ENCODE results near the gene SRXN1. TPM values are rescaled to one million over a fixed set of nuclear protein-coding genes. Genes with fewer than 3 reads are reported as not detected.
"Not testable (repeated sequence)": the region's sequence is repeated elsewhere in the genome, so short reads cannot be mapped to it uniquely, and the experiment has no call there.

Gene SRXN1
- total RNA-seq, 1 donor, result 65.1 TPM

- Histone ChIP-seq H3K36me3 (ENCODE audit: insufficient read depth, low read length) (peaks cover 29% of the 10 kb centered on the region), H3K4me2 (ENCODE audit: insufficient read depth, low read length) (no peak overlapping the region), H3K4me1 (ENCODE audit: insufficient read depth, low read length) (no peaks in the 10 kb centered on the region), H3K27ac (ENCODE audit: low read depth, low read length) (no peak overlapping the region), H3K9me3 (ENCODE audit: low read depth, low read length) (no peaks in the 10 kb centered on the region), H3K79me2 (ENCODE audit: insufficient read depth, low read length) (peaks cover 25% of the 10 kb centered on the region), H4K20me1 (ENCODE audit: insufficient read depth, low read length) (peaks cover 43% of the 10 kb centered on the region), H3K4me3 (ENCODE audit: insufficient read depth, low read length) (no peak overlapping the region), H3K27me3 (ENCODE audit: insufficient read depth, low read length) (no peaks in the 10 kb centered on the region), H2AFZ (ENCODE audit: low read length) (no peak overlapping the region)
- no peak for DNase-seq (ENCODE audit: insufficient read length, low spot score, missing footprints)
- TF ChIP-seq CTCF (IDR thresholded peaks at IDR 0.05; ENCODE audit: extremely low read depth, low read depth, low read length), result no peak
These were observed 8.2 kb downstream of the SRXN1 start for GRCh38 chr20:644692-645317.

- H3K79me2 ChIP-seq (ENCODE audit: insufficient read depth, low read length), result peaks cover 8% of the 10 kb centered on the region
- peak overlapping the region; percentile 58 for H3K4me2 ChIP-seq (ENCODE audit: insufficient read depth, low read length)
- H3K27me3 ChIP-seq (ENCODE audit: insufficient read depth, low read length), result no peaks in the 10 kb centered on the region
- no peak for TF ChIP-seq CTCF (IDR thresholded peaks at IDR 0.05; ENCODE audit: extremely low read depth, low read depth, low read length)
- no peaks in the 10 kb centered on the region for H3K9me3 ChIP-seq (ENCODE audit: low read depth, low read length)
- DNase-seq (ENCODE audit: insufficient read length, low spot score, missing footprints), result peak; percentile 87
- peak overlapping the region; percentile 57 for H3K4me3 ChIP-seq (ENCODE audit: insufficient read depth, low read length)
- no peak overlapping the region for H3K27ac ChIP-seq (ENCODE audit: low read depth, low read length)
- H3K36me3 ChIP-seq (ENCODE audit: insufficient read depth, low read length), result peaks cover 11% of the 10 kb centered on the region
- H2AFZ ChIP-seq (ENCODE audit: low read length), result no peak overlapping the region
- peaks cover 26% of the 10 kb centered on the region for H4K20me1 ChIP-seq (ENCODE audit: insufficient read depth, low read length)
- no peaks in the 10 kb centered on the region for H3K4me1 ChIP-seq (ENCODE audit: insufficient read depth, low read length)
These were observed 10.4 kb downstream of the SRXN1 start for GRCh38 chr20:642398-643174.

- H3K36me3 ChIP-seq (ENCODE audit: insufficient read depth, low read length); H3K9me3 ChIP-seq (ENCODE audit: low read depth, low read length); H3K4me1 ChIP-seq (ENCODE audit: insufficient read depth, low read length); DNase-seq (ENCODE audit: insufficient read length, low spot score, missing footprints); H3K4me2 ChIP-seq (ENCODE audit: insufficient read depth, low read length); H3K27ac ChIP-seq (ENCODE audit: low read depth, low read length); H3K4me3 ChIP-seq (ENCODE audit: insufficient read depth, low read length); H2AFZ ChIP-seq (ENCODE audit: low read length); H3K27me3 ChIP-seq (ENCODE audit: insufficient read depth, low read length); H3K79me2 ChIP-seq (ENCODE audit: insufficient read depth, low read length): not testable (repeated sequence)
- H4K20me1 ChIP-seq (ENCODE audit: insufficient read depth, low read length), result peaks cover 20% of the 10 kb centered on the region
These were observed 11.0 kb downstream of the SRXN1 start for GRCh38 chr20:642013-642397.

- Histone ChIP-seq H3K27me3 (ENCODE audit: insufficient read depth, low read length) (peaks cover 2% of the 10 kb centered on the region), H3K36me3 (ENCODE audit: insufficient read depth, low read length) (no peaks in the 10 kb centered on the region), H3K9me3 (ENCODE audit: low read depth, low read length) (no peaks in the 10 kb centered on the region), H3K27ac (ENCODE audit: low read depth, low read length) (no peak overlapping the region), H4K20me1 (ENCODE audit: insufficient read depth, low read length) (peaks cover 15% of the 10 kb centered on the region), H2AFZ (ENCODE audit: low read length) (no peak overlapping the region), H3K4me1 (ENCODE audit: insufficient read depth, low read length) (no peaks in the 10 kb centered on the region), H3K4me3 (ENCODE audit: insufficient read depth, low read length) (no peak overlapping the region), H3K79me2 (ENCODE audit: insufficient read depth, low read length) (no peaks in the 10 kb centered on the region), H3K4me2 (ENCODE audit: insufficient read depth, low read length) (no peak overlapping the region)
- no peak for TF ChIP-seq CTCF (IDR thresholded peaks at IDR 0.05; ENCODE audit: extremely low read depth, low read depth, low read length)
- DNase-seq (ENCODE audit: insufficient read length, low spot score, missing footprints), result peak; percentile 89
These were observed 11.5 kb downstream of the SRXN1 start for GRCh38 chr20:641516-641875.

Measured in osteoblast (primary cell).